Stimulated activated CD8-positive, alpha-beta memory T cell treated with anti-CD3 and anti-CD28 coated beads, Interleukin-4, amount 100 ng/mL, for 48 hours (primary cell): ENCODE measurements around the gene KRTAP2-1.
"Not testable (repeated sequence)": the region's sequence is repeated elsewhere in the genome, so short reads cannot be mapped to it uniquely, and the experiment has no call there.

Experiments used
- DNase-seq: peaks from one replicate; pipeline ENCODE4 v3.0.0-alpha.2; 2020

Gene KRTAP2-1

DNA sequence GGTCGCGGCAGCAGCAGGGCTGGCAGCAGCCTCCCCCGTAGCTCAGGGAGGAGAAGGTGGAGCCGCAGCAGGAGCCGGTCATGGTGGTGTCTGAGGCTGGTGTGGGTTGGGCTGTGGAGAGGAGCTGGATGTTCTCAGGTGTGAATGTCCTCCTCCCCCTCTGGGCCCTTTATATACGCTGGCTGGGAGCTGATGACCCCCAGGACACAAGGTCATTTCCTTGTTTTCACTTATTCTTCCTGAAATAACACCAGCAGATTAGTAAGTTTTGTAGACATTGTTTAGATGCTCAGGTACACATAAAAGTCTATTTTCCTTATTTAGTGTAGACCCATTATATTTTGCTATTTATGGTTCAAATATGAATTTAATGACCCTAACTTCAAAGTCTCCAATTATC is 8.0 kb upstream of the KRTAP2-1 start, which contains the start of gene KRTAP2-2:
Gene KRTAP2-2 (minus strand): TSS at position 101 of the 400 bp plus-strand sequence. CDS start 19 bp downstream, at position 82.
- DNase-seq, result not testable (repeated sequence)

DNA sequence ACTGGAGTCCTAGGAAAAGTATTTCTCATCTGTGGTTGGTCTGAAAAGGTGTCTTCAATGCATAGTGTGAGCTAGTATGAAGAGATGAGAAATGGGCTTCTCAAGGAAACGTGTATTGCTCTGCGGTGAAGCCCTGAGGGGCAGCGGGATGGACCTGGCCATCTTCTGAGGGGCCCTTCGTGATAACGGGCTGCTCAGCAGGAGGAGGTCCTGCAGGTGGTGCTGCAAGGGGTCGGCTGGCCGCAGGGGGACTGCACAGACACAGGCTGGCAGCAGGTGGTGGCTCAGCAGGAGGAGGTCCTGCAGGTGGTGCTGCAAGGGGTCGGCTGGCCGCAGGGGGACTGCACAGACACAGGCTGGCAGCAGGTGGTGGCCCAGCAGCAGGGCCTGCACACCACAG is 7.4 kb upstream of the KRTAP2-1 start:
- DNase-seq, result not testable (repeated sequence)

DNA sequence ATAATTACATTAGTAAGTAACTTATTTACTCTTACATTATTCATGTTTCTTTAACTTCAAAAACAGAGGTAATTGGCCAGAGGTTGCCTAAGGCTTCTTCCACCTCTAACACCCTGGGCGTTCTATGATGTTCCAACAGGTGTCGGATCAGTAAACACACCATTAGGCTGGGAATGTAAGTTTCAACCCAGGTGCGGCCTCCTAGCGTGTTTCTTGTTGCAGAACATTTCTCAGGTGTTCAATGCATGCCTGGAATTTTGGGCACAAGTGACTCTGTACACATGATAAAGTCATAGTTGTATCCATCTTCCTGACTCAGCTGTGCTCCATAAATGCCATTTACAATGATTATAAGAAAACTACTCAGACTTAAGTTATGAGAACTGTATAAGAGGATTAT is 6.9 kb upstream of the KRTAP2-1 start:
- DNase-seq, result no peak

- no peak for DNase-seq
Observed at GRCh38 chr17:41052566-41052965, 5.5 kb upstream of the KRTAP2-1 start.

DNA sequence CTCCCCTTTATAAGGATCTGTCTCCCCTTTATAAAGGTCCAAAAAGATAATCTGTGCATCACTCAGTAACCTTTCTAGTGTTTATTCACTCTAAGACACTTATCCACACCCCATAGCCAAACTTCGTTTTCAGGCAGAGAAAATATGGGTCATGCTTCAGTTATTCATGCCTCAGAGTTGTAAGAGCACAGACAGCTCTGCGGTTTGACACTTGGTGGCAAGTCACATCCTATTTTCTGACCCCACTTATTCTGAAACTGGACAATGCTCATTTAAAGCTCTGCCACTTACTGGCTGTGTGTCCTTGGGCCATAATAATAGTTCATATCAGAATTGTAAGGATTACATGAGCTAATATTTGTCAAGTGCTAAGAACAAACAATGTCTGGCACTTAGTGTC is 2.0 kb upstream of the KRTAP2-1 start:
- DNase-seq, result no peak

GRCh38 chr17:41048441-41048840 is 1.3 kb upstream of the KRTAP2-1 start:
- no peak for DNase-seq

DNA sequence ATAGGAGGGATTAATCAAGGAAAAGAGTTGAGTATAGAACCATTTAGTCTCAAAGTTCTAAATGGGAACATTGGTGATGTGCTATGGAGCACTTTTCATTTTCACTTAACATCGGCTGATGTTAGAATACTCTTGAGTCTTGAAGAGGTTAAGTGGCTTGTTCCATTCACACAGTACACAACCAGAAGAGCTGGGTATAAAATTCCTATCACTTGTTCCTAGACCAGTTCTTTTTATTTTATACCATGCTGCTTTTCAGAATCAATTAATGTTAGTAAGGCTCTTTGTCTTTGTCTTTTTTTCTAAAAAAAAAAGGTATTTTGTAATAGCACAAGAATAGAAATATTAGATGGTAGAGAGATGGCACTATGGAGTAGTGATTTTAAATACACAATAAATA is 4.2 kb downstream of the KRTAP2-1 start:
- no peak for DNase-seq

- DNase-seq, result not testable (repeated sequence)
Observed at GRCh38 chr17:41040783-41041571, 6.1 kb downstream of the KRTAP2-1 start, which contains the start of gene KRTAP1-1. KRTAP1-1 (minus strand) TSS chr17:41041450; CDS start chr17:41041397, 53 bp downstream.

GRCh38 chr17:41037853-41038350 is 9.2 kb downstream of the KRTAP2-1 start:
- no peak for DNase-seq

- DNase-seq, result not testable (repeated sequence)
Observed at GRCh38 chr17:41034346-41034935, 12.7 kb downstream of the KRTAP2-1 start, which contains the start of gene KRTAP1-3. KRTAP1-3 (minus strand) TSS chr17:41034874; CDS start chr17:41034821, 53 bp downstream.

DNA sequence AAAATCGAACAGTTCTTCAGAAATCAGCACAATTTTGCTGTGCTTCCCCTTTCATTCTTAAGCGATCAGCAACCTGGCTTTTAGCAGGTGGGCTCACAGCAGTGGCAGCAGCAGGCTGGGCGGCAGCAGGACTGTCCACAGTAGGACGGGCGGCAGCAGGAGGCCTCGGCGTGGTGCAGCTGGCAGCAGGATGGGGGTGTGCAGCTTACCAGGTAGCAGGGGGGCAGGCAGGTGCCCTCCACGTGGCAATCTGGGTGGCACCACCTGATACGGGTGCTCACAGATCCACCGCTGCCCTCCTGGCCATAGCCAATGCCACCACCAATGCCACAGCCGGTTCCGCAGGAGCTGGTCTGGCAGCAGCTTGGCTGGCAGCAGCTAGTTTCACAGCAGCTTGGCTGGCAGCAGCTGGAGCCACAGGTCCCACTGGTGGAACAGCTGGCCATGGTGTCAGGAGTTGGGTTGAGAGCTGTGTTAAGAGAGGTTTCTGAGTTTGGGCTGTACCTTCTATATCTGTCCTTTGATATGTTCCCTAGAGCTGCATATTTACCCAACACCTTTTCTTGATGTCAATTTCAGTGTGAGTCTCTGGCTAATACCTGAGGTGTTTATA is 17.4 kb downstream of the KRTAP2-1 start, which contains the start of gene KRTAP1-4:
Gene KRTAP1-4 (minus strand): TSS at position 563 of the 613 bp plus-strand sequence. CDS start 117 bp downstream, at position 446.
- no peak for DNase-seq

DNA sequence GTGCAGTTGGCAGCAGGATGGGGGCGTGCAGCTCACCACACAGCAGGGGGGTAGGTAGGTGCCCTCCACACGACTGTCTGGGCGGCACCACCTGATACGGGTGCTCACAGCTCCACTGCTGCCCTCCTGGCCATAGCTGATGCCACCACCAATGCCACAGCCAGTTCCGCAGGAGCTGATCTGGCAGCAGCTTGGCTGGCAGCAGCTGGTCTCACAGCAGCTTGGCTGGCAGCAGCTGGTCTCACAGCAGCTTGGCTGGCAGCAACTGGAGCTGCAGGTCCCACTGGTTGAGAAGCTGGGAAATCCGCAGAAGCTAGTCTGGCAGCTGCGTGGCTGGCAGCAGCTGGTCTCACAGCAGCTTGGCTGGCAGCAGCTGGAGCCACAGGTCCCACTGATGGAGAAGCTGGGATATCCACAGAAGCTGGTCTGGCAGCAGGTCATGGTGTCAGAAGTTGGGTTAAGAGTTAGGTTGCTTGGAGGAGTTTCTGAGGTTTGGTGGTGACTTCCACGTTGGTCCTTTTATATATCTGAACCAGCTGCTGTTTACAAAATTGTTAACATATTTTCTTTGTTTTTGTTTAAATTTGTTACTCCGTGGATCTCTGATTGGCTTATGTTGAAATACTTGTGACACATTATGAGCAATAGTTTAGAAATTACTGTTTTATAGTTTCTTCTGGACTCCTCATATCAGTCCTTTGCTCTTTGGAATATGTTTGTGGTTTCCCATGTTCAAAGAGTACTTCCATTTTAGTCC is 20.2 kb downstream of the KRTAP2-1 start, which contains the start of gene KRTAP1-5:
Gene KRTAP1-5 (minus strand): TSS at position 494 of the 757 bp plus-strand sequence. CDS start 53 bp downstream, at position 441.
- DNase-seq, result no peak

- no peak for DNase-seq
Observed at GRCh38 chr17:41024697-41025096, 22.4 kb downstream of the KRTAP2-1 start.

DNA sequence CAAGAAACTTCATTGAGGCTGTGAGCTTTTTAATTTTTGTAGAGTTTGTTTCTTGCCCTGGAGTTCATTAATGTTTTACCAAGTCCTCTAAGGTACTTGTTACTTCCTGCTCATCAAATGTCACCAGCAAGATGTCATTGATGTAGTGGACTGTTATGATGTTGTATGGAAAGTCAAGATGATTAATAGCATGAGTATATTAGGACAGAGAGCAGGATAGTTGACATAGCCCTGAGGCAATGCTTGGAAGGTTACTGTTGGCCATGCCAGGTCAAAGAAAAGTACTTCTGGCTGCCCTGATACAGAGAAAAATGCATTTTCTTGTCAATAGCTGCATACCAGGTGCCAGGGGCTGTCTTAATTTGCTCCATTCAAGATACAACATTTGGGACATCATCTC is 26.8 kb downstream of the KRTAP2-1 start:
- no peak for DNase-seq

DNA sequence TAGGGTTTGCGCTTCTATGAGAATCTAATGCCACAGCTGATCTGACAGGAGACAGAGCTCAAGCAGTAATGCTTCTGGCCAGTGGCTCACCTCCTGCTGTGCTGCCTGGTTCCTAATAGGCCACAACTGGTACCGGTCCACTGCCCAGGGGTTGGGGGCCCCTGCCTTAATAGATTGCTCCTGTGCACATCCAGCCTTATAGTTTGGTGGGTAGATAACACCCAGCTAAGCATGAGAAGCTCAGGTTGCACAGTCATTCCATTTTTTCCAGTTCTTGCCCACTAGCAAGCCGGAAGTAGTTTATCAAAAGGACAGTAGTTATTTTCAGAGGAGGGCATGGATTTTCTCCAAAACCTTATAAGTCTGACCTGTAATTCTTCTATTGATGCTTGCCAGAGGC is 27.7 kb downstream of the KRTAP2-1 start:
- DNase-seq, result no peak

DNA sequence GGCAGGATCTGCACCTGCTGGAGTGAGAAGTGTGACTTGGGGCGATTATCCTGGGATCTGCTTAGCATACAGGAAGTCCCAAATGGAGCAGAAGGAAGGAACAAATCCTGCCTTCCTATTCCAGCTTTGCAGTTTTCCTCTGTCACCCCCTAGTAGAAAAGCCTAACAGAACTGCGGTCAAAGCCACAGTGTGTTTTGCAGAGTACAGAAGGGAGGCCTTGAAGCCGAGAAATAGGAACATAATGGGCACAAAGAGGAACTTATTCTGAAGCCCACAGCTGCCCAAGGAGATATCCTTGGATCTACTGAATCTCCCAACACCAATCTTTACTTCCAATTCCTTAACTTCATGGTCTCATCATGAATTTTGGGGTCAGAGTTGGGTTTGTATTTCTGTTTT is 28.6 kb downstream of the KRTAP2-1 start:
- no peak for DNase-seq

DNA sequence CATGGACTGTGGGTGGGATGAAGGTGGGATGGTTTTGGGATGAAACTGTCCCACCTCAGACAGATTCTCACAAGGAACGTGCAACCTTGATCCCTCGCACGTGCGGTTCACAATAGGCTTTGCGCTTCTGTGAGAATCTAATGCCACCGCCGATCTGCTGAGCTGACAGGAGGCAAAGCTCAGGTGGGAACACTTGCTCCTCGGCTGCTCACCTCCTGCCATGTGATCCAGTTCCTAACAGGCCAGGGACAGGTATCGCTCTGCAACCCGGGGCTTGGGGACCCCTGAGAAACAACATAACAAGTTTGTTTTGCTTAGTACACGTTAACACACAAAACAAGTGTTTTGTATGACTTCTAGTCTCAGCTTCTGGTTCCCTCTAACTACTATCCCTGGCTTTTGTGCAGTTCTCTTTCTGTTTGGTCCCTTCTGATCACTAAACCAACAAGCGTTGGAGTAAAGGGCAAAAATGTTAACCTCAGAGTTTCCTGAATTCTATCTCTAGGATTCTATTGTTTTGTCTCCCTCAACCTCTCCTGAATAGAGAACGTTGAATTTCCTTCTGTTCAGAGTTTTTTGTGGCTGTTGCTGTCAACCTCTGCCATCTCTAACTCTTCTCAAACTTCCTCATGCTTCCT is 30.4 kb downstream of the KRTAP2-1 start:
- DNase-seq, result no peak

- no peak for DNase-seq
Observed at GRCh38 chr17:41015454-41015853, 31.7 kb downstream of the KRTAP2-1 start.

DNA sequence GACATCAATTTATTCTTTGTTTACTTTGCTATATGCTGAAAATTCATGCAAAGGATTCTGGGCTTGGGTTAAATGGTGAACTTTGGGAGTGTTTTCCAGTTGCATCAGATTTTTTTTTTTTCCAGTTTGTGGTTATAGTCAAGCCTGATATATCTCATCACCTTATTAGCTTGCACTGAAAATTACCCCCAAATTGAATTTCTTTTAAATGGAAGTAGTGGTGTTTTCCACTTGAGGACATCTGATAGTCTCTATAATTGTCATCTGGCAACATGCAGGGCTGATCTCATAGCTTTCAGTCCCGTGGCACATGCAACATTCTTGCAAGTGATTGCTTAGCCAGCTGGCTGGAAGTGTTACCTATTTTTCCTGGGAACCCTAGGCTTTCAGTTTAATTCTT is 33.5 kb downstream of the KRTAP2-1 start:
- DNase-seq, result no peak

- DNase-seq, result no peak
Observed at GRCh38 chr17:41013181-41013580, 33.9 kb downstream of the KRTAP2-1 start.

GRCh38 chr17:41012326-41013120 is 34.6 kb downstream of the KRTAP2-1 start:
- DNase-seq, result no peak
